ENCODE data around the gene WDFY4. TPM values are rescaled to one million over a fixed set of nuclear protein-coding genes. Genes with fewer than 3 reads are reported as not detected.

WDFY4 gene
- polyA plus RNA-seq, 1 of the 3 experiments (the other 2 are of a cell fraction): not detected

- Histone ChIP-seq H3K27me3 (ENCODE audit: insufficient read depth) (no peaks in the 10 kb centered on the region), H3K9me3 (no peaks in the 10 kb centered on the region), H3K4me2 (no peak overlapping the region), H3K27ac (ENCODE audit: low read depth in 2 of 2, low read length in 1 of 2) (no peak overlapping the region), H3K9ac (no peak overlapping the region), H3K4me1 (ENCODE audit: control insufficient read depth in 1 of 2, insufficient read depth in 2 of 2, low read depth in 1 of 2, low read length in 1 of 2) (no peaks in the 10 kb centered on the region), H4K20me1 (ENCODE audit: insufficient read depth) (no peaks in the 10 kb centered on the region), H2AFZ (ENCODE audit: low read depth) (no peak overlapping the region), H3K79me2 (ENCODE audit: insufficient read depth) (no peaks in the 10 kb centered on the region), H3F3A (replicated peaks; ENCODE audit: insufficient read depth) (no peaks in the 10 kb centered on the region), H3K9me2 (no peaks in the 10 kb centered on the region), H3K4me3 (ENCODE audit: low read depth in 2 of 2, low read length in 1 of 2) (no peak overlapping the region), H3K36me3 (replicated peaks in 1 of 2; ENCODE audit: control insufficient read depth in 1 of 2, insufficient read depth in 2 of 2, low read length in 1 of 2) (no peaks in the 10 kb centered on the region)
- TF ChIP-seq RCOR1 (IDR thresholded peaks at IDR 0.05; ENCODE audit: low read length) (no peak), EP300 (IDR thresholded peaks at IDR 0.05; ENCODE audit: borderline replicate concordance in 1 of 2, low read depth in 1 of 2, low read length in 1 of 2) (no peak), YY1 (IDR thresholded peaks at IDR 0.05; ENCODE audit: low read depth) (no peak), CHD2 (IDR thresholded peaks at IDR 0.05; ENCODE audit: low read length, partially characterized antibody) (no peak), SIN3A (IDR thresholded peaks at IDR 0.05; ENCODE audit: borderline replicate concordance, low read depth, low read length) (no peak), EZH2phosphoT487 (IDR thresholded peaks at IDR 0.05; ENCODE audit: borderline replicate concordance, low read depth) (no peak), JUND (IDR thresholded peaks at IDR 0.05) (no peak), TEAD4 (IDR thresholded peaks at IDR 0.05; ENCODE audit: borderline replicate concordance, insufficient read depth) (no peak), RFX5 (IDR thresholded peaks at IDR 0.05; ENCODE audit: low read length) (no peak), SMC3 (IDR thresholded peaks at IDR 0.05; ENCODE audit: low read depth, low read length) (no peak), NFIC (IDR thresholded peaks at IDR 0.05; ENCODE audit: borderline replicate concordance) (no peak), TAF1 (IDR thresholded peaks at IDR 0.05; ENCODE audit: borderline replicate concordance, low read depth, low read length) (no peak), POLR2AphosphoS5 (IDR thresholded peaks at IDR 0.05; ENCODE audit: low read depth, low read length) (no peak), REST (IDR thresholded peaks at IDR 0.05; ENCODE audit: low read depth, low read length) (no peak), CTCF (IDR thresholded peaks at IDR 0.05) (no peak)
- TF ChIP-seq, protein P1, sequence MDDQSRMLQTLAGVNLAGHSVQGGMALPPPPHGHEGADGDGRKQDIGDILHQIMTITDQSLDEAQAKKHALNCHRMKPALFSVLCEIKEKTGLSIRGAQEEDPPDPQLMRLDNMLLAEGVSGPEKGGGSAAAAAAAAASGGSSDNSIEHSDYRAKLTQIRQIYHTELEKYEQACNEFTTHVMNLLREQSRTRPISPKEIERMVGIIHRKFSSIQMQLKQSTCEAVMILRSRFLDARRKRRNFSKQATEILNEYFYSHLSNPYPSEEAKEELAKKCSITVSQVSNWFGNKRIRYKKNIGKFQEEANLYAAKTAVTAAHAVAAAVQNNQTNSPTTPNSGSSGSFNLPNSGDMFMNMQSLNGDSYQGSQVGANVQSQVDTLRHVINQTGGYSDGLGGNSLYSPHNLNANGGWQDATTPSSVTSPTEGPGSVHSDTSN (IDR thresholded peaks at IDR 0.05): no peak
- POLR2A ChIA-PET: no interaction called here
- no CpG with 5 or more reads among the region's 2 CpGs for WGBS (ENCODE audit: low lambda C conversion rate)
- CTCF ChIA-PET: interaction anchor here (3.4 kb wide), 1 partner anchor 18 kb away, joined by 15 read pairs; no protein-coding TSS in a partner anchor
- DNase-seq: no peak
Measured at GRCh38 chr10:48905311-48905710, 220.6 kb downstream of the WDFY4 start.
